HG02678 (cell line): ENCODE data around the gene SPIRE1.
"Not testable (repeated sequence)": the region's sequence is repeated elsewhere in the genome, so short reads cannot be mapped to it uniquely, and the experiment has no call there.

ENCODE experiments used
- ATAC-seq: cut with Tn5 transposase; IDR thresholded peaks from one replicate; pipeline ENCODE4 v1.9.1; 2021; ENCODE audit warnings: mild to moderate bottlenecking, moderate library complexity; ENCODE audit not compliant: unreplicated experiment

The SPIRE1 gene

GRCh38 chr18:12423820-12424219, 234.1 kb downstream of the SPIRE1 start:
- ATAC-seq, result no peak

- no peak for ATAC-seq
Measured at GRCh38 chr18:12423393-12423792, 234.5 kb downstream of the SPIRE1 start.

GRCh38 chr18:12422936-12423335, 235.0 kb downstream of the SPIRE1 start:
- ATAC-seq, result peak; percentile 38

- ATAC-seq, result no peak
Measured at GRCh38 chr18:12421732-12422131, 236.2 kb downstream of the SPIRE1 start.

GRCh38 chr18:12420821-12421421, 237.0 kb downstream of the SPIRE1 start:
- no peak for ATAC-seq

GRCh38 chr18:12417687-12418086, 240.2 kb downstream of the SPIRE1 start:
- ATAC-seq, result no peak

GRCh38 chr18:12416098-12416729, 241.7 kb downstream of the SPIRE1 start:
- ATAC-seq, result no peak

- ATAC-seq, result no peak
Measured at GRCh38 chr18:12411456-12411855, 246.5 kb downstream of the SPIRE1 start.

- ATAC-seq, result not testable (repeated sequence)
Measured at GRCh38 chr18:12410747-12411146, 247.2 kb downstream of the SPIRE1 start.

- no peak for ATAC-seq
Measured at GRCh38 chr18:12410081-12410481, 247.8 kb downstream of the SPIRE1 start.

GRCh38 chr18:12409469-12409868, 248.4 kb downstream of the SPIRE1 start:
- ATAC-seq, result no peak

- no peak for ATAC-seq
Measured at GRCh38 chr18:12408247-12408869, 249.5 kb downstream of the SPIRE1 start.

GRCh38 chr18:12406371-12407111, 251.4 kb downstream of the SPIRE1 start:
- no peak for ATAC-seq

- no peak for ATAC-seq
Measured at GRCh38 chr18:12405066-12405465, 252.8 kb downstream of the SPIRE1 start.

GRCh38 chr18:12403601-12404506, 254.1 kb downstream of the SPIRE1 start:
- ATAC-seq, result no peak

- ATAC-seq, result no peak
Measured at GRCh38 chr18:12401881-12402280, 256.0 kb downstream of the SPIRE1 start.

- ATAC-seq, result no peak
Measured at GRCh38 chr18:12399231-12399630, 258.7 kb downstream of the SPIRE1 start.

- ATAC-seq, result no peak
Measured at GRCh38 chr18:12398625-12399024, 259.3 kb downstream of the SPIRE1 start.

GRCh38 chr18:12397793-12398192, 260.1 kb downstream of the SPIRE1 start:
- ATAC-seq, result no peak

GRCh38 chr18:12397254-12397653, 260.7 kb downstream of the SPIRE1 start:
- ATAC-seq, result no peak
